ENCODE results near the gene LHPP.

The LHPP gene

DNA sequence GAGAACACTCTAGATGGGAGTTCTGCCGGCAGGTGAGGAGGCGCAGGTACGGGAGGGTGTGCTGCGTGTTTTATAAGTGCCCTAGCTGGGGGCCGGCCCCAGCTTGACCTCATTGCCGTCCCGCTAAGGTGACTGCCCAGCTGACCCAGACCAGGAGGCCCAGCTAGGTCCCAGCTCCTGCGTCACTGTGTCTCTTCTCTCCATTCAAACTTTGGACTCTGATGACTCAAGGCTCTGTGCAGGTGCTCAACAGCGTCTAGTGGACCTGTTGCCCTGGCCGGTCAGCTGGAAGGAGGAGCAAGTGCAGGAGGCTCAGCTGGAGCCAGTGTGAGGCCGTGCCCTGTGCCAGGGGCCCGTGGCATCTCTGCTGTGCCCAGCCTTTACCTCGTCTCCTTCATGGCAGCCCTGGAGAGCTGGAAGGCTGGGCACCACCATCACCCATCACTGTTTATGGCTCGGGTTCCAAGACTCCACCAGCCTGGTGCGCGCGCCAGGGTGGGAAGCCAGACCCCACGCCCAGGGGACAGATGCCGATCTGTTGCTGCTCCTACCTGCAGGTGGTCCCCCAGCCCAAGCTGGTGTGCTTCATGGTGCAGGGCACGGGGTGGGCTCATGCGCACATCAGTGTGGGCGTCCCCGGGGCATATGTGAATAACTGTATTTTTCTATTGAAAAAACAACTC lies 14.6 kb downstream of the LHPP start:
- ATAC-seq: no peak
- TF ChIP-seq ARNTL (CRISPR knock-in tag; IDR thresholded peaks at IDR 0.05; ENCODE audit: borderline replicate concordance, low read depth): no peak
- no peak for TF ChIP-seq RARB (CRISPR knock-in tag; IDR thresholded peaks at IDR 0.05)
- TF ChIP-seq OSR1 (CRISPR knock-in tag; IDR thresholded peaks at IDR 0.05): no peak
- TF ChIP-seq ISL1 (CRISPR knock-in tag; IDR thresholded peaks at IDR 0.05): no peak

- TF ChIP-seq CREB5 (CRISPR knock-in tag; IDR thresholded peaks at IDR 0.05; ENCODE audit: low read depth): no peak
- TF ChIP-seq ZC3H10 (CRISPR knock-in tag; IDR thresholded peaks at IDR 0.05): no peak
- TF ChIP-seq TCF4 (CRISPR knock-in tag; IDR thresholded peaks at IDR 0.05; ENCODE audit: borderline replicate concordance): no peak
- TF ChIP-seq ARNTL (CRISPR knock-in tag; IDR thresholded peaks at IDR 0.05; ENCODE audit: borderline replicate concordance, low read depth): no peak
- TF ChIP-seq, protein P1, sequence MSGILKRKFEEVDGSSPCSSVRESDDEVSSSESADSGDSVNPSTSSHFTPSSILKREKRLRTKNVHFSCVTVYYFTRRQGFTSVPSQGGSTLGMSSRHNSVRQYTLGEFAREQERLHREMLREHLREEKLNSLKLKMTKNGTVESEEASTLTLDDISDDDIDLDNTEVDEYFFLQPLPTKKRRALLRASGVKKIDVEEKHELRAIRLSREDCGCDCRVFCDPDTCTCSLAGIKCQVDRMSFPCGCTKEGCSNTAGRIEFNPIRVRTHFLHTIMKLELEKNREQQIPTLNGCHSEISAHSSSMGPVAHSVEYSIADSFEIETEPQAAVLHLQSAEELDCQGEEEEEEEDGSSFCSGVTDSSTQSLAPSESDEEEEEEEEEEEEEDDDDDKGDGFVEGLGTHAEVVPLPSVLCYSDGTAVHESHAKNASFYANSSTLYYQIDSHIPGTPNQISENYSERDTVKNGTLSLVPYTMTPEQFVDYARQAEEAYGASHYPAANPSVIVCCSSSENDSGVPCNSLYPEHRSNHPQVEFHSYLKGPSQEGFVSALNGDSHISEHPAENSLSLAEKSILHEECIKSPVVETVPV (CRISPR knock-in tag; IDR thresholded peaks at IDR 0.05): no peak
- peak; percentile 50 for ATAC-seq
Observed at GRCh38 chr10:124477614-124478363, 16.2 kb downstream of the LHPP start.

- TF ChIP-seq ZNF565 (CRISPR knock-in tag; conservative IDR thresholded peaks at IDR 0.05; ENCODE audit: low read depth) (no peak), TCF4 (CRISPR knock-in tag; IDR thresholded peaks at IDR 0.05; ENCODE audit: borderline replicate concordance) (no peak), ZFP3 (CRISPR knock-in tag; IDR thresholded peaks at IDR 0.05) (no peak), ARNTL (CRISPR knock-in tag; IDR thresholded peaks at IDR 0.05; ENCODE audit: borderline replicate concordance, low read depth) (no peak), RARB (CRISPR knock-in tag; IDR thresholded peaks at IDR 0.05) (no peak)
- TF ChIP-seq, protein P2, sequence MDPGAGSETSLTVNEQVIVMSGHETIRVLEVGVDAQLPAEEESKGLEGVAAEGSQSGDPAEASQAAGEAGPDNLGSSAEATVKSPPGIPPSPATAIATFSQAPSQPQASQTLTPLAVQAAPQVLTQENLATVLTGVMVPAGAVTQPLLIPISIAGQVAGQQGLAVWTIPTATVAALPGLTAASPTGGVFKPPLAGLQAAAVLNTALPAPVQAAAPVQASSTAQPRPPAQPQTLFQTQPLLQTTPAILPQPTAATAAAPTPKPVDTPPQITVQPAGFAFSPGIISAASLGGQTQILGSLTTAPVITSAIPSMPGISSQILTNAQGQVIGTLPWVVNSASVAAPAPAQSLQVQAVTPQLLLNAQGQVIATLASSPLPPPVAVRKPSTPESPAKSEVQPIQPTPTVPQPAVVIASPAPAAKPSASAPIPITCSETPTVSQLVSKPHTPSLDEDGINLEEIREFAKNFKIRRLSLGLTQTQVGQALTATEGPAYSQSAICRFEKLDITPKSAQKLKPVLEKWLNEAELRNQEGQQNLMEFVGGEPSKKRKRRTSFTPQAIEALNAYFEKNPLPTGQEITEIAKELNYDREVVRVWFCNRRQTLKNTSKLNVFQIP (CRISPR knock-in tag; IDR thresholded peaks at IDR 0.05; ENCODE audit: borderline replicate concordance, low read depth): no peak
- no peak for ATAC-seq
Observed at GRCh38 chr10:124478515-124478914, 16.9 kb downstream of the LHPP start.

DNA sequence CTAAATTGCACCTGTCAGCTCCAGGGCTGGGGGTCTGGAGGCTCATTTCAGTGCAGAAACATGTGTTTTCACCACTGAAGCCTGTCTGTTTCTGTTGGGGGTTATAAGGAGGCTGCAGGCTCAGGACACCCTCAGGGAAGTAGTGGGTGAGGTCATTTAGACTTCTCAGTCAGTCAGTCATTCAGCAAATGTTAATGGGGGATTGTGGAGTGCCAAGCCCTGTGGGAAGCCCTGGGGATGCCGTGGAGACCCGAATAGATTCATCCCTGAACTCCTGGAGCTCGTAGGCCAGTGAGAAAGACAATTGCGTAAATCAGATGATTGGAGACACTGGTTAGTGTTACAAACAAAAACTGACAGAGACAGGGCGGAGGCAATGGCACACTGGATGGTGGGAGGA lies 19.2 kb downstream of the LHPP start:
- TF ChIP-seq SNAI2 (CRISPR knock-in tag; IDR thresholded peaks at IDR 0.05) (no peak), ARNTL (CRISPR knock-in tag; IDR thresholded peaks at IDR 0.05; ENCODE audit: borderline replicate concordance, low read depth) (no peak), RARB (CRISPR knock-in tag; IDR thresholded peaks at IDR 0.05) (no peak), ZNF8 (CRISPR knock-in tag; IDR thresholded peaks at IDR 0.05) (no peak), ZNF565 (CRISPR knock-in tag; conservative IDR thresholded peaks at IDR 0.05; ENCODE audit: low read depth) (no peak), TSHZ2 (CRISPR knock-in tag; IDR thresholded peaks at IDR 0.05) (no peak), GLIS3 (CRISPR knock-in tag; IDR thresholded peaks at IDR 0.05) (no peak), ZC3H10 (CRISPR knock-in tag; IDR thresholded peaks at IDR 0.05) (no peak)
- TF ChIP-seq, protein P2 (CRISPR knock-in tag; IDR thresholded peaks at IDR 0.05; ENCODE audit: borderline replicate concordance, low read depth): no peak
- no peak for ATAC-seq

Measured in SK-N-SH treated with all-trans-retinoic acid at 6 μM for 48 hours (cell line).